ENCODE measurements around the gene ZNF276.
"Not testable (repeated sequence)": the region's sequence is repeated elsewhere in the genome, so short reads cannot be mapped to it uniquely, and the experiment has no call there.

Gene ZNF276

DNA sequence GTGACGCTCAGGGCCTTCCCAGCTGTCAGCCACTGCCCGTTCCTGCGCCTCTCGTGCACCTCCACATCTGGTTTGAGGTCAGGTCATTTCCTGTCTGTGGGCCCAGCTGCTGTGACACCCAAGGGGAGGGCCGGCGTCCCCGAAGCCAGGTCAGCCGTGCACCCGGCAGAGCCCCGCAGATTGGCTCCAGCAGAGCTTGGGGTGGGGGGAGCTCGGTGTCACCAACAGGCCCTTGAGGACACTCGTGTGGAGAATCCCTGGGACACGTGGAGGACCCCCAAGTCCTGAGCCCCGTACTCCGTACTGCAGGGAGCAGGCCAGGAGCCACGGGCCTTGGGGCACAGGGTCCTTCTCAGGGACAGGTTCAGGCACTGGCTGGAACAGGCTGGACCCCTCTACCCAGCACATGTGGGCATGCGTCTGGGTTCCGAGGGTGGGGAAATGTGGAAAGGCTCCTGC lies 24.6 kb upstream of the ZNF276 start:
- ChIA-PET POLR2A (no interaction called here), CTCF (interaction anchor here (1.5 to 3.1 kb wide), 2 partner anchors 10 to 24 kb away, joined by 3 to 11 read pairs; no protein-coding TSS in a partner anchor)
- TF ChIP-seq CTCF (IDR thresholded peaks at IDR 0.05; ENCODE audit: control extremely low read depth, extremely low read depth, low read depth, missing control alignments), result no peak
- DNase-seq (ENCODE audit: extremely low spot score), result peak; percentile 67

- no peak for TF ChIP-seq CTCF (IDR thresholded peaks at IDR 0.05; ENCODE audit: control extremely low read depth, extremely low read depth, low read depth, missing control alignments)
- no peak for DNase-seq (ENCODE audit: extremely low spot score)
- ChIA-PET POLR2A (no interaction called here), CTCF (interaction anchor here (1.5 to 5.0 kb wide), 5 partner anchors 9 to 166 kb away, joined by 3 to 68 read pairs (median 16); partner anchors contain the start of gene CDK10)
Measured at GRCh38 chr16:89697161-89697615, 24.1 kb upstream of the ZNF276 start.

GRCh38 chr16:89697616-89698331 lies 23.6 kb upstream of the ZNF276 start:
- no peak for TF ChIP-seq CTCF (IDR thresholded peaks at IDR 0.05; ENCODE audit: control extremely low read depth, extremely low read depth, low read depth, missing control alignments)
- DNase-seq (ENCODE audit: extremely low spot score), result no peak
- ChIA-PET POLR2A (no interaction called here), CTCF (interaction anchor here (1.1 to 5.0 kb wide), 5 partner anchors 9 to 165 kb away, joined by 3 to 68 read pairs (median 16); partner anchors contain the start of gene CDK10)

DNA sequence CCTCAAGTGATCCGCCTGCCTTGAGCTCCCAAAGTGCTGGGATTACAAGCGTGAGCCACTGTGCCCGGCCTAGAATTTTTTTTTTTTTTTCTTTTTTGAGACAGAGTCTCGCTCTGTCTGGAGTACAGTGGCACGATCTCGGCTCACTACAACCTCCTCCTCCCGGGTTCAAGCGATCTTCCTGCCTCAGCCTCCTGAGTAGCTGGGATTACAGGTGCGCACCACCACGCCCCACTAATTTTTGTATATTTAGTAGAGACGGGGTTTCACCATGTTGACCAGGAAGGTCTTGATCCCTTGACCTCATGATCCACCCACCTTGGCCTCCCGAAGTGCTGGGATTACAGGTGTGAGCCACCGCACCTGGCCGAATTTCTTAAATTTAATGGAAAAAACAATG lies 22.6 kb upstream of the ZNF276 start:
- POLR2A ChIA-PET; DNase-seq (ENCODE audit: extremely low spot score): not testable (repeated sequence)
- CTCF ChIA-PET, result interaction anchor here (1.1 to 5.0 kb wide), 8 partner anchors 8 to 164 kb away, joined by 3 to 68 read pairs (median 17); partner anchors contain the start of gene CDK10

- DNase-seq (ENCODE audit: extremely low spot score), result not testable (repeated sequence)
- POLR2A ChIA-PET, result interaction anchor here (1.3 kb wide), 1 partner anchor 11 kb away, joined by 5 read pairs; no protein-coding TSS in a partner anchor
- CTCF ChIA-PET, result interaction anchor here (0.7 to 5.0 kb wide), 25 partner anchors 10 to 211 kb away, joined by 3 to 68 read pairs (median 6); partner anchors contain the start of genes CDK10, FANCA and VPS9D1
Measured at GRCh38 chr16:89699629-89700099, 21.7 kb upstream of the ZNF276 start.

GRCh38 chr16:89700100-89700648 lies 21.2 kb upstream of the ZNF276 start:
- DNase-seq (ENCODE audit: extremely low spot score), result peak; percentile 96
- POLR2A ChIA-PET, result interaction anchor here (1.3 to 1.5 kb wide), 2 partner anchors 11 to 13 kb away, joined by 3 to 5 read pairs; partner anchors contain the start of gene CDK10
- CTCF ChIA-PET, result interaction anchor here (0.7 to 5.0 kb wide), 33 partner anchors 9 to 210 kb away, joined by 3 to 68 read pairs (median 4); partner anchors contain the start of genes CDK10, CHMP1A, FANCA and SPATA33
- peak; percentile 73 for TF ChIP-seq CTCF (IDR thresholded peaks at IDR 0.05; ENCODE audit: control extremely low read depth, extremely low read depth, low read depth, missing control alignments)

GRCh38 chr16:89700649-89701424 lies 20.5 kb upstream of the ZNF276 start:
- DNase-seq (ENCODE audit: extremely low spot score), result peak; percentile 65
- POLR2A ChIA-PET, result interaction anchor here (1.3 to 1.5 kb wide), 2 partner anchors 12 to 14 kb away, joined by 3 to 5 read pairs; partner anchors contain the start of gene CDK10
- peak; percentile 49 for TF ChIP-seq CTCF (IDR thresholded peaks at IDR 0.05; ENCODE audit: control extremely low read depth, extremely low read depth, low read depth, missing control alignments)
- CTCF ChIA-PET, result interaction anchor here (0.7 to 5.0 kb wide), 31 partner anchors 9 to 210 kb away, joined by 3 to 68 read pairs (median 4); partner anchors contain the start of genes CDK10, CHMP1A, FANCA and SPATA33
